OCI-LY7 (cell line): ENCODE results near the gene ARHGAP23.

ENCODE experiments used
- EZH2phosphoT487 ChIP-seq: fragments of 200-600 bp; sonication (generic); IDR thresholded peaks from 2 replicates; pipeline ENCODE4 v1.6.1; 2018; ENCODE audit warnings: low read depth, borderline replicate concordance, mild to moderate bottlenecking, mixed run types, antibody characterized with exemption, low read length, moderate library complexity, mixed read lengths
- TF ChIP-seq, protein P1 (sequence below): fragments of 200-600 bp; sonication (generic); conservative IDR thresholded peaks from 2 replicates; pipeline ENCODE4 v1.5.1; 2014; ENCODE audit warnings: mild to moderate bottlenecking, antibody characterized with exemption, low read length, moderate library complexity, mixed read lengths

DNA sequence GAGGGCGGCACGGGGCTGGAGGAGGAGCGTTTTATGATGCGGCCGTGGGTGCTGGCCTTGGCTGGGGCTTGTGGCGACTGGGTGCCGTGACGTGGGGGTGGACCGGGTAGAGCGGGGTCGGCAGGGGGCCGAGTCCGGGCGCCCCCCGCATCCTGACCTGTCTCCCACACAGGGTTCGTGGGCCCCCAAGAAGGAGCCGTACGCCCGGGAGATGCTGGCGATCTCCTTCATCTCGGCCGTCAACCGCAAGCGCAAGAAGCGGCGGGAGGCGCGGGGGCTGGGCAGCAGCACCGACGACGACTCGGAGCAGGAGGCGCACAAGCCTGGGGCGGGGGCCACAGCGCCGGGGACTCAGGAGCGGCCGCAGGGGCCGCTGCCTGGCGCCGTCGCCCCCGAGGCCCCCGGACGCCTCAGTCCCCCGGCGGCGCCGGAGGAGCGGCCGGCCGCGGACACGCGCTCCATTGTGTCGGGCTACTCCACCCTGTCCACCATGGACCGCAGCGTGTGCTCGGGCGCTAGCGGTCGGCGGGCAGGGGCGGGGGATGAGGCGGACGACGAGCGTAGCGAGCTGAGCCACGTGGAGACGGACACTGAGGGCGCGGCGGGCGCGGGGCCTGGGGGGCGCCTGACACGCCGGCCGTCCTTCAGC is 81.6 kb downstream of the ARHGAP23 start:
- TF ChIP-seq, protein P1, sequence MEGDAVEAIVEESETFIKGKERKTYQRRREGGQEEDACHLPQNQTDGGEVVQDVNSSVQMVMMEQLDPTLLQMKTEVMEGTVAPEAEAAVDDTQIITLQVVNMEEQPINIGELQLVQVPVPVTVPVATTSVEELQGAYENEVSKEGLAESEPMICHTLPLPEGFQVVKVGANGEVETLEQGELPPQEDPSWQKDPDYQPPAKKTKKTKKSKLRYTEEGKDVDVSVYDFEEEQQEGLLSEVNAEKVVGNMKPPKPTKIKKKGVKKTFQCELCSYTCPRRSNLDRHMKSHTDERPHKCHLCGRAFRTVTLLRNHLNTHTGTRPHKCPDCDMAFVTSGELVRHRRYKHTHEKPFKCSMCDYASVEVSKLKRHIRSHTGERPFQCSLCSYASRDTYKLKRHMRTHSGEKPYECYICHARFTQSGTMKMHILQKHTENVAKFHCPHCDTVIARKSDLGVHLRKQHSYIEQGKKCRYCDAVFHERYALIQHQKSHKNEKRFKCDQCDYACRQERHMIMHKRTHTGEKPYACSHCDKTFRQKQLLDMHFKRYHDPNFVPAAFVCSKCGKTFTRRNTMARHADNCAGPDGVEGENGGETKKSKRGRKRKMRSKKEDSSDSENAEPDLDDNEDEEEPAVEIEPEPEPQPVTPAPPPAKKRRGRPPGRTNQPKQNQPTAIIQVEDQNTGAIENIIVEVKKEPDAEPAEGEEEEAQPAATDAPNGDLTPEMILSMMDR: no peak
- no peak for TF ChIP-seq EZH2phosphoT487
